Measurements from ENCODE around the gene MACIR. TPM values are rescaled to one million over a fixed set of nuclear protein-coding genes. Genes with fewer than 3 reads are reported as not detected.

Gene MACIR
- total RNA-seq, 3 donors from 2014 or later = 13.0 to 18.4 (median 13.4) TPM

- H3K4me1 ChIP-seq = no peaks in the 10 kb centered on the region
Measured at GRCh38 chr5:103275851-103276250, 17.3 kb downstream of the MACIR start.

GRCh38 chr5:103280967-103281366, 22.4 kb downstream of the MACIR start:
- Histone ChIP-seq H3K4me3 (no peak overlapping the region), H3K36me3 (no peaks in the 10 kb centered on the region), H3K27me3 (no peaks in the 10 kb centered on the region), H3K27ac (no peak overlapping the region), H3K9me3 (no peaks in the 10 kb centered on the region), H3K4me1 (no peaks in the 10 kb centered on the region)
- DNase-seq (ENCODE audit: low spot score in 2 of 2) = no peak
- TF ChIP-seq POLR2A (IDR thresholded peaks at IDR 0.05) = no peak
- no peak for TF ChIP-seq CTCF (IDR thresholded peaks at IDR 0.05)
- TF ChIP-seq POLR2AphosphoS5 (IDR thresholded peaks at IDR 0.05) = no peak
- intact Hi-C loops (cut with DNase I; ENCODE audit: low total_unique reads) = no loop called here

More at GRCh38 chr5:103275851-103276250, 17.3 kb downstream of the MACIR start:
- Histone ChIP-seq H3K9me3 (no peaks in the 10 kb centered on the region), H3K27me3 (no peaks in the 10 kb centered on the region), H3K36me3 (no peaks in the 10 kb centered on the region), H3K4me3 (no peak overlapping the region), H3K27ac (no peak overlapping the region)
- DNase-seq (ENCODE audit: low spot score in 2 of 2) = no peak
- intact Hi-C loops (cut with DNase I; ENCODE audit: low total_unique reads) = no loop called here
- TF ChIP-seq POLR2AphosphoS5 (IDR thresholded peaks at IDR 0.05) (no peak), POLR2A (IDR thresholded peaks at IDR 0.05) (no peak), CTCF (IDR thresholded peaks at IDR 0.05) (no peak)

- Histone ChIP-seq H3K36me3 (no peaks in the 10 kb centered on the region), H3K9me3 (no peaks in the 10 kb centered on the region), H3K4me1 (no peaks in the 10 kb centered on the region), H3K27ac (no peak overlapping the region), H3K4me3 (no peak overlapping the region), H3K27me3 (no peaks in the 10 kb centered on the region)
- DNase-seq (ENCODE audit: low spot score in 2 of 2) = no peak
- intact Hi-C loops (cut with DNase I; ENCODE audit: low total_unique reads) = no loop called here
- TF ChIP-seq POLR2AphosphoS5 (IDR thresholded peaks at IDR 0.05) = no peak
- no peak for TF ChIP-seq CTCF (IDR thresholded peaks at IDR 0.05)
- TF ChIP-seq POLR2A (IDR thresholded peaks at IDR 0.05) = no peak
Measured at GRCh38 chr5:103283120-103283519, 24.6 kb downstream of the MACIR start.

- Histone ChIP-seq H3K27ac (no peak overlapping the region), H3K9me3 (no peaks in the 10 kb centered on the region), H3K4me3 (no peak overlapping the region), H3K4me1 (no peaks in the 10 kb centered on the region), H3K27me3 (no peaks in the 10 kb centered on the region), H3K36me3 (no peaks in the 10 kb centered on the region)
- no peak for DNase-seq (ENCODE audit: low spot score in 2 of 2)
- intact Hi-C loops (cut with DNase I; ENCODE audit: low total_unique reads) = no loop called here
- TF ChIP-seq POLR2AphosphoS5 (IDR thresholded peaks at IDR 0.05) = no peak
- TF ChIP-seq POLR2A (IDR thresholded peaks at IDR 0.05) = no peak
Measured at GRCh38 chr5:103283869-103284268, 25.3 kb downstream of the MACIR start.

- no peak for DNase-seq (ENCODE audit: low spot score in 2 of 2)
- H3K4me3 ChIP-seq = no peak overlapping the region
- no peaks in the 10 kb centered on the region for H3K4me1 ChIP-seq
- H3K27ac ChIP-seq = no peak overlapping the region
- H3K27me3 ChIP-seq = no peaks in the 10 kb centered on the region
- intact Hi-C loops (cut with DNase I; ENCODE audit: low total_unique reads) = no loop called here
- H3K36me3 ChIP-seq = no peaks in the 10 kb centered on the region
- TF ChIP-seq POLR2A (IDR thresholded peaks at IDR 0.05) (no peak), CTCF (IDR thresholded peaks at IDR 0.05) (no peak), POLR2AphosphoS5 (IDR thresholded peaks at IDR 0.05) (no peak)
- no peaks in the 10 kb centered on the region for H3K9me3 ChIP-seq
Measured at GRCh38 chr5:103286622-103287021, 28.1 kb downstream of the MACIR start.

- H3K36me3 ChIP-seq = no peaks in the 10 kb centered on the region
- H3K4me1 ChIP-seq = no peaks in the 10 kb centered on the region
- DNase-seq (ENCODE audit: low spot score in 2 of 2) = no peak
- TF ChIP-seq POLR2AphosphoS5 (IDR thresholded peaks at IDR 0.05) (no peak), POLR2A (IDR thresholded peaks at IDR 0.05) (no peak), CTCF (IDR thresholded peaks at IDR 0.05) (no peak)
- no peak overlapping the region for H3K27ac ChIP-seq
- no peaks in the 10 kb centered on the region for H3K9me3 ChIP-seq
- no peak overlapping the region for H3K4me3 ChIP-seq
- H3K27me3 ChIP-seq = no peaks in the 10 kb centered on the region
- intact Hi-C loops (cut with DNase I; ENCODE audit: low total_unique reads) = no loop called here
Measured at GRCh38 chr5:103289024-103289423, 30.5 kb downstream of the MACIR start.

All from breast epithelium (tissue), 4 donors.